Occipital lobe (tissue), 2 donors: ENCODE data around the gene NUTM2B. TPM values are rescaled to one million over a fixed set of nuclear protein-coding genes. Genes with fewer than 3 reads are reported as not detected.
"Not testable (repeated sequence)": the region's sequence is repeated elsewhere in the genome, so short reads cannot be mapped to it uniquely, and the experiment has no call there.

Experiments
- DNase-seq: peaks from one replicate; lab custom pipeline; 2025; lab: John Stamatoyannopoulos, UW
- total RNA-seq: library from RNA; depleted of rRNA; stranded (reverse); fragments of >200 nt; gene quantifications from one replicate; pipeline ENCODE4 v1.2.3, GENCODE V29; 2014

Gene NUTM2B
- total RNA-seq, 1 donor from 2014 or later: 2.3 TPM

DNA sequence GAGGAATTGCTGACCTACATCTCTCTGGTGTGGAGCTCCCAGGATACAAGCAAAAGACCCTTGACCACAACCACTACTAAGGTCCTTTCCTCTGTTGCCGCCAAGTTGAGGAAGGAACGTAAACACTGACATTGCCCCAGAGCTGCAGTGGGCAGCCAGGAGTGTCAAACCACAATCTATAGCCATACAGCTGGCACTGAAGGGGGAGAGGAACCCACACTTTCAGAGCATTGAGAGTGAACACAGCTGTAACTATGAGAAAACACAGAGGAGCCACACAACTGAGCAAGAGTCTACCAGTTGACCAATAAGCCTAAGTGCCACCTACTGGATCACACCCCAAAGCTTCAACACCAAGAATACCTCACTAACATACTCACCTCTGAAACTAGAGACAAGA lies 45.5 kb downstream of the NUTM2B start:
- DNase-seq: not testable (repeated sequence)

DNA sequence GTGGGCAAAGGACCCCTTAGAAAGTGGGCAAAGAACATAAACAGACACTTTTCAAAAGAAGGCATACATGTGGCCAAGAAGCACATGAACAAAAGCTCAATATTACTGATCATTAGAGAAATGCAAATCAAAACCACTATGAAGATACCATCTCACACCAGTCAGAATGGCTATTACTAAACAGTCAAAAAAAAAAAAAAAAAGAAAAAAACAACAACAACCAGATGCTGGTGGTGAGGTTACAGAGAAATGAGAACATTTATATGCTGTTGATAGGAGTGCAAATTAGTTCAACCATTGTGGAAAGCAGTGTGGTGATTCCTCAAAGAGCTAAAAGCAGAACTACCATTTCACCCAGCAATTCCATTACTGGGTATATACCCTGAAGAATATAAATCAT lies 50.6 kb downstream of the NUTM2B start:
- not testable (repeated sequence) for DNase-seq

DNA sequence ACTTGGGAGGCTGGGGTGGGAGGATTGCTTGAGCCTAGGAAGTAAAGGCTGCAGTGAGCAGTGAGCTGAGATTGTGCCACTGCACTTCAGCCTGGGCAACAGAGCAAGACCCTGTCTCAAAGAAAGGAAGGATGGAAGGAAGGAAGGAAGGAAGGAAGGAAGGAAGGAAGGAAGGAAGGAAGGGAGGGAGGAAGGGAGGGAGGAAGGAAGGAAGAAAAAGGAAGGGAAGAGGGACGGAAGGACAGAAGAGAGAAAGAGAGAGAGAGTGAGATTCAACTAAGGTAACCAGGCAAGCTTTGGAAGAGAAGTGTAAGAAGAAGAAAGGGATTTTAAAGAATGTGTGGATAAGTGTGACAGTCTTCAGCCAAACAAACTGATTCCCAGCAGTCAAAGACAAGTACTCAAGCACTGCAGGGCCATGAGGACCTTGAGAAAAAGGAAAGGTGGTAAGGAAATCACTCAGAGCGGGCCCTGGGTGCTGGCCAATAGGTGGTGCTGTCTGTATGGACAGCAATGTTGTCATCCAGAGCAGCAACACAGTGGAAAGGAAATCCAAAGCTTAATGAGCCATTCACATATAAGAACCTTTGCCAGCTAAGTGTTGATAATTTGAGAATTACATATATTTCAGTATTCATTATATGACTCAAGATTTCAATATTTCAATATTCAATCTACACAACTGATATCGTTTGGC lies 55.4 kb downstream of the NUTM2B start:
- DNase-seq: not testable (repeated sequence)

Other genes with a start within 250 kb of the NUTM2B start
- 0.16 TPM for gene EIF5AL1, start 190.7 kb upstream of the NUTM2B start, total RNA-seq
- gene SFTPA2, start 142.8 kb upstream of the NUTM2B start, total RNA-seq: not detected
- 0.16 TPM for gene SFTPA1, start 92.3 kb upstream of the NUTM2B start, total RNA-seq
- 0.78 TPM for gene NUTM2E, start 123.5 kb downstream of the NUTM2B start, total RNA-seq
- 0.62 TPM for gene SFTPD, start 245.9 kb downstream of the NUTM2B start, total RNA-seq